GM18858 (cell line): ENCODE results near the gene C17orf100.
"Not testable (repeated sequence)": the region's sequence is repeated elsewhere in the genome, so short reads cannot be mapped to it uniquely, and the experiment has no call there.

Experiments
- ATAC-seq: cut with Tn5 transposase; IDR thresholded peaks from one replicate; pipeline ENCODE4 v1.9.1; 2021; ENCODE audit not compliant: unreplicated experiment

The C17orf100 gene

DNA sequence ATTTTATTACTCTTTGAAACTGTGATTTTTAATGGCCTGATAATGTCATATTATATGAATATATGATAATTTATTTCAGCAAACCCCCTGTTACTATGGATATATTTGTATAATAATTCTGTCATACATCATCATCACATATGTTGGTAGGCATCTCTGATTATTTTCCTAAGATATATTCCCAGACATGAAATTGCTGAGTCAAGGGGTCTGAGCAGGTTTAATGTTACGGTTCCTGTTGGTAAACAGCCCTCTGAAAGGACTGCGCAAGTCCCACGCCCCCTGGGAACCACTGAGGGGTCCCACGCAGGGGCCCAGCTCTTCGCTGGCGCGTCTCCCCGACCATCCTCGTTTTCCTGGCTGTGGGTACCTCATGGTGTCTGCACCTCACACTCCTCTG, 37.4 kb downstream of the C17orf100 start:
- ATAC-seq: no peak

DNA sequence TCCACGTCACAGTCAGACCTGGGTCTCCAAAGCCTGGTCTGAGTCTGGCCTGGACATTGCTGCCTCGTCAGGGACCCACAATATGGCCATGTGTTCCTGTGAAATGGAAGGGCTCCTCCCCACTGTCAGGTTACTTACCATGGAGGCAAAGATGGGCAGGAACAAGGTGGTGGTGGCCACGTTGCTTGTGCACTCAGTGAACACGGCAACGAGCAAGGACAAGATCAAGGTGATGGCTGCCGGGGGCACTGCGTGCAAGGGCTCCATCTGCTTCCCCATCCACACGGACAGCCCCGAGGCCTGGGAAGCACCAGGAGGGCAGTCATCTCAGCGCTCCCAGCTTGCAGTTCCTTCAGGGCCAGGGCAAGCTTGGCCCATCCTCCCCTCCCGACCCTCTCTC, 39.1 kb downstream of the C17orf100 start:
- no peak for ATAC-seq

DNA sequence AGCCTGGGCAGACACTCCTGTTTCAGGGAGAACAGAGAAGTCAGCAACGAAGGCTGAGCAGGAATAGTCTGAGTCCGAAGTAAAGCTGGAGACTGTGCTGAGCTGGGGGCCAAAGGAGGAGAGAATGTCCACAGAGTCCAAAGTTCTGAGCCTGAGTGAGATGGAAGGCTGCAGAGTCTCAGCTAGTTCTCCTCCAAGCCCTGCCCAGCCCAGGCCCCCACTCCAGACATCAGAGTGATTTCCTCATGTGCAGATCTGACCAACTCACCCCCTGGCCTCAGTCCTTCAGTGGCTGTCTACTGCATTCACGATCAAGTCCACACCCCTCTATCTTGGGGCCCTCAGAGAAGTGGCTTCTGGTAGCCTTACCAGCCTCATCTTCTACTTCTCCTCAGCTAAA, 40.0 kb downstream of the C17orf100 start:
- ATAC-seq: no peak

DNA sequence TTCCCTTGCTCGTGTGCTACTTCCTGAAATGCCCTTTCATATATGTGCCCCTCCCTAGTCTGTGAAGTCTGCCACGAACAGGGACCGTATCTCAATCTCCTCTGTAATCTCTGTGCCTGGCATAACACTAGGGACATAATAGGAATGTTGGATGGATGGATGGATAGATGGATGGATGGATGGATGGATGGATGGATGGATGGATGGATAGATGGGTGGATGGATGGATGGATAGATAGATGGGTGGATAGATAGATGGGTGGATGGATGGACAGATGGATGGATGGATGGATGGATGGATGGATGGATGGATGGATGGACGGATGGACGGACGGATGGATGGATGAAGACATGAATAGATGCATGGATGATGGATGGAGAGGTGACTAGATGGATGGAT, 40.4 kb downstream of the C17orf100 start:
- ATAC-seq: not testable (repeated sequence)

DNA sequence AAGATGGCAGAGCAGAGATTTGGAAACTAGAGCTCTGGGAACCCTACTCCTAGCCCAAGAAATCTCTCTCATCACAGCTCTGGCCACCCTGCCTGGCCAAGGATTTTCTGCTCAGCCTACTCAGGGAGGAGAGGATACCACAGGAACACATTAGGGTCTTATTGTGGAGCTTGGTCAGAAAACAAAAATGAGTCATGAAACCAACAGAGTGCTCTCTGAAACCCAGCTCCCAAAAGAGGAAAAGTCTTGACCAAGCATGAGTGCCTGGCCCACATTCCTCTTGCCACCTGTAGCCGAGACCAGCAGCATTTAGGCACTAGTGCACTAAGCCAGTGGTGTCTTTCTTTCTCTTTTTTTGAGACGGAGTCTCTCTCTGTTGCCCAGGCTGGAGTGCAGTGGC, 43.5 kb downstream of the C17orf100 start:
- no peak for ATAC-seq

DNA sequence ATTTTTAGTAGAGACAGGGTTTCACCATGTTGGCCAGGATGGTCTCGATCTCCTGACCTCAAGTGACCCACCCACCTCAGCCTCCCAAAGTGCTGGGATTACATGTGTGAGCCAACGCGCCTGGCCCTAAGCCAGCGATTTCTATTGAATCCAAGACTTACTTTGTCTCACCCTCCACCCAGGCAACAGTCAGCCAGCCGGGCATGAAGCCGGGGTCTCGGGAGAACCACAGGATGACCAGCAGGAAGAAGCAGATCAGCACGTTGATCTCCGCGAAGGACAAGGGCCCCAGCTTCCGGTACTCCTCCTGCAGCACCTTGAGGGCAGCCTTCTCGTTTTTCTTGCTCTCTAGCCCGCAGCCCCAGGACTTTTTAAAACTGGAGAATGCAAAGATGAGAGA, 44.0 kb downstream of the C17orf100 start:
- ATAC-seq: no peak

DNA sequence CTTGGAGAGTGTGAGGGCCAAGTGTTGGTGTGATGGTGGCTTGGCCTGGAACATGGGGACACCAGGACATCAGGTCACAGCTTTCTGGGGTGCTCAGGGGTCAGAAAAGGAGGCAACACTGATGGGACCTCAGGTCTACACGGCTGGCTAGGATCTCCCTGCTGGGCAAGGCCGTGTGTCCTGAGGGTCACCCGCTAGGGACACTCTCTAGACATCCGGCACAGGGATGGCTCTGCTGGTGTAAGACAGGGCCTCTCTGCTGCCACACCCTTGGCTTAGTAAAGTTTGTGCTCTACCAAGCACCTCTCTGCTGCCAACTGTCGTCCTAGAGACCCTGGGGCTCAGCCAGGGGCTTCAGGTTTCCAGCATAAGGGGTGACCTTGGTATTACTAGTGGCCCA, 45.3 kb downstream of the C17orf100 start:
- ATAC-seq: no peak

DNA sequence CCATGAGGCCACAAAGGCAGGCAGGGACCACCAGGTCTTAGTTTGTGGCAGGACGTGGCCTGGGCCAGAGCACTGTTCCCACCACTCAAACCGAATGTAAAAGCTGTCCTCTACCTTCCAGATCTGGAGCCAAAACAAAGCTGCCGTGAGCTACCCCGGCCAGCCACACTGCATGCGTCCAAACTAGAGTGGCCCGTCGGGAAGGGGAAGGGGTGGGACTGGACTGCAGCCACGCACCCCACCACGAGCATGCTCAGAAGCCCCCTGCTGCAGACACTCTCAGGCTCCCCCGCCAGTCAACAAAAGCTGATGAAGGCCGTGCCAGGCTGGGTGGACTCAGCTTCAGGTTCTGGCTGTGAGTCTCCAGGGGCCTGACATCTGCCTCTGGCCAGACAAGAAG, 46.4 kb downstream of the C17orf100 start:
- no peak for ATAC-seq

DNA sequence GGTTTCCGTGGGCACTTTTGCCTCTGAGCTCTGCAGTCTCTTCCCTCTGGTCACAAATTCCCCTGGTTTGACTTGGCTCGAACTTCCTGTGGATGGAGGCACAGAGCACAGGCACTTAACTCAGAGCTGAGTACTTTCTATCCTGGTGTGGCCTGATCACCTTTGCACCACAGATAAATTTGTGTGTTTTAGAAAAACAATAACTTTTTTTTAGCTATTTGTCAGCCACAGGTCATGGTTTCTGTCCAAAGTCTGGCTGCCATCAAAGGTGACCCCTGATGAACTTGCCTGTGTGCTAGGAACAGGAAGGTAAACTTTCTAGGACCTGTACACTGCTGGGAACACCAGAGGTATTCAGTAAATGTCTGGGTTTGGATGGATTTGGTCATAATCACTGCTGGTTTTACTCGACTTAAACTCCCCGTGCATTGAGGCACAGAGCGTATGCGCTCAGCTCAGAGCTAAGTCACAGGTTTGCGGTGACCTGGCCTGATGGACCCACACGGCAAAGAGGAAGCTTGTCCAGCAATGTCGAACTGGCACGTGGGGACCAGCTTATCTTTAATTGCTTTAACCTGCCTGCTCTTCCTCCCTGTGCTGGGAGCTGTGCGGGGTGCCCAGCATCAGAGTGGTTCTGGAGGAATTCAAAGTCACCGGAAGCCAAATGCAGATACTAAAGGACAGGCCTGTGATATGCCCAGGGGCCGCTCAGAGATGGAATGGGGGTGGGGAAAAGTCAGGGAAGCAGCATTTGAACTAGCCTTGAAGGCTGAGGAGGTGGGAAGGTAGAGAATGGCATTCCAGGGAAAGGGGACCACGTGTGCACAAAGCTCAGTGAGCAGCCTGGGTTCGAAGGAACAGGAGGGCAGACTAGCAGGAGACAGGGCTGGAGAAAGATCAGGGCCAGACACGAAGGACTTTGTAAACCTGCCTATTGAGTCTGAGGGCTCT, 48.7 kb downstream of the C17orf100 start:
- no peak for ATAC-seq

DNA sequence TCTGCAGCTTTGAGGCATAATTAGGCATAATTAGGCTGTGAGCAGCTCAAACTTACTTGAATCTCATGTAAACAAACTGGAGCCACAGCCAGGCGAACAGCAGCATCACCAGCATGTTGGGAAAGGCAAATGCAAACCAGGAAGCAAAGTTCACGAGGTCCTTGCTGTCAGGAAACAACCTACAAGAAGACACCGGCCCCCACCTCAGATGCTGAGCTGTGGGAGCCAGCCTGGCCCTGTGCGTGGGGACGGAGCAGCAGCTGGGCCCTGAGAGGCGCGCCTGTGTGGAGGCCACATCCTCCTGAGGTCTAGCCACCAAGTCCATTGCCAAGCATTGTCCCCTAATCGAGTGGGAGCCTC, 49.4 kb downstream of the C17orf100 start:
- ATAC-seq: no peak

DNA sequence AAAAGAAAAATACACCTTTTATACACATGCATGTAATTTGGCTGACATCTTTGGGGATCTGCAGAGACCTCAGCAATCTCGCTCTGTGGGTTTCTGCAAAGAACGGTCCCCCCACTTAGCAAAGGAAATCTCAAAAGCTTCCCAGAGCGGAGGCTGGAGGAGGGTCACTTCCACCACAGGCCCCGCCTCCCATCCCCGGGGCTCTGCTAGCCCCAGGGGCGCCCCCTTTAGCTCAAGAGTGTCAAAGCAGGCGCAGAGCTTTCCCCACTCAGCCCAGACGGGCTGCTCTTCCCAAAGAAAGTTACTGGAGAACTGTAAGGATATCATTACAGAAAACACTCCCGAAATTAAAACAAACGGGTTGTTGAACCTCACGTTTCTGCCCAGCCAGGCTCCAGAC, 50.2 kb downstream of the C17orf100 start:
- ATAC-seq: no peak

DNA sequence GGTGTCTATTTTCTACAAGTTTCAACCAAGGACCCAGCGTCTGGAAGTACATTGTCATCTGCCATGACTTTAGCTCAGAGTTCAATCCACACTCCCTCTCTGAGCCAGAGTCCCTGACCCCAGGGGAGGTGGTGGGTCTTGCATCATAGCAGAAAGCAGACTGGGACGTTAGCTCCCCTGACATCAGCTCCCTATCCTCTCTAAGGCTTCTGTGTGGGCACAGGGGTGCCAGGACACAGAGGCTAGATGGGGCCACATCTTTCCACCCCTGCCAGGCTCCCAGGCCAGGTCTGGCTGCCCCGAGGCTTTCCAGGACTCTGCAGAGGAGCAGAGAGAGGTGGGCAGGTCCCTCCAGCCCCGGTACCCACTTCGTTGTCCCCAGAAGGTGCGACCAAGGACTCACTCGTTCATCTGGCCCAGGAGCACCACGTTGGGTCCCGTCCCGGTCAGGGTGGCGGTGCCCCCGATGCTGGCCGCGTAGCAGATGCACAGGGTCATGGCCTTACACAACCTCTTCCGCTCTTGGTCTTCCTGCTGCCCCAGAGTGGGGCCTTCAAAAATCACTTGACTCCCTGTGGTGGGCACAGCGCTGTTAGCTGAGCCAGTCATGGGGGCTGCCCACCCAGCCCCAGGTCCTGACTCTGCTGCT, 51.1 kb downstream of the C17orf100 start:
- ATAC-seq: no peak
